HFFc6 (cell line): Measurements from ENCODE around the gene GPHN. TPM values are rescaled to one million over a fixed set of nuclear protein-coding genes. Genes with fewer than 3 reads are reported as not detected.
"Not testable (repeated sequence)": the region's sequence is repeated elsewhere in the genome, so short reads cannot be mapped to it uniquely, and the experiment has no call there.

ENCODE experiments used
- DNase-seq: peaks from one replicate; pipeline ENCODE4 v3.0.0-alpha.2; 2018
- H3K27ac Mint-ChIP-seq: 2 replicates; pipeline ENCODE4 v1.8.0; 2020; ENCODE audit warnings: mild to moderate bottlenecking, mixed read lengths
- H3K27me3 Mint-ChIP-seq: 2 replicates; pipeline ENCODE4 v1.8.0; 2021; ENCODE audit warnings: mild to moderate bottlenecking, moderate library complexity, mixed read lengths; ENCODE audit not compliant: insufficient read depth
- H3K36me3 Mint-ChIP-seq: 2 replicates; pipeline ENCODE4 v1.8.0; 2021; ENCODE audit warnings: low read depth, mixed read lengths
- H3K4me1 Mint-ChIP-seq: 2 replicates; pipeline ENCODE4 v1.8.0; 2020; ENCODE audit warnings: low read depth, mixed read lengths
- H3K4me3 Mint-ChIP-seq: 2 replicates; pipeline ENCODE4 v1.8.0; 2020; ENCODE audit warnings: mild to moderate bottlenecking, moderate library complexity, mixed read lengths
- H3K9me3 Mint-ChIP-seq: 2 replicates; pipeline ENCODE4 v1.8.0; 2020; ENCODE audit warnings: mild to moderate bottlenecking, mixed read lengths
- CTCF ChIP-seq: fragments of 200-600 bp; sonication (generic); IDR thresholded peaks from 2 replicates; pipeline ENCODE4 v1.5.0; 2021; ENCODE audit warnings: antibody characterized with exemption, mild to moderate bottlenecking
- total RNA-seq, 6 experiments: library from RNA; stranded (reverse); fragmentation: NEBNext Ultra II Directional; extraction: Animal tissue kit (Norgen Biotek cat#: 25700); gene quantifications; 2 replicates in 1 of 6; 3 replicates in 5 of 6; pipeline ENCODE4 v1.2.3, GENCODE V29; 2021

Gene GPHN
- total RNA-seq, 6 experiments from 2014 or later, result 11.2 to 16.4 (median 15.0) TPM

DNA sequence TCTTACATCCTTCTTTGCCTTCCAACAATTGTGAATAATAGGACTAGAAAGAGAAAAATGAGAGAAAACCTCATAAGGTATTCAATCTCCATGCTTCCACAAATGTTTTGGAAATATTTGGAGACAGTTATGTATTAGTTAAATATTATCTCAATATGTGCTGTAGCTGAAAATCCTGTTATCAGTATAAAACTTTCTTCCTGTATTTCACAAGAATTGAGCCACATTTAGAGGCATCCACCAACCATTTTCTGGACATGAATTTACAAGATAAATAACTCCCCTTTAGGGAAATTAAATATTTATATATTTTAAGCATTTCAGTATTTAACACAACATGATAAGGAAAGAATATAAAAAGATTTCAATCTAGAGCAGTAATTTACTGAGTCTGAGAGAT, 200.3 kb downstream of the GPHN start:
- no peak for DNase-seq
- H3K27ac Mint-ChIP-seq, result no peak overlapping the region
- H3K27me3 Mint-ChIP-seq, result no peaks in the 10 kb centered on the region; the same call in 1 of the 2 replicates
- no peaks in the 10 kb centered on the region for H3K4me1 Mint-ChIP-seq
- no peak overlapping the region for H3K4me3 Mint-ChIP-seq
- H3K9me3 Mint-ChIP-seq, result peaks cover 18% of the 10 kb centered on the region; the same call in 1 of the 2 replicates
- no peaks in the 10 kb centered on the region; the same call in 1 of the 2 replicates for H3K36me3 Mint-ChIP-seq
- no peak for TF ChIP-seq CTCF

DNA sequence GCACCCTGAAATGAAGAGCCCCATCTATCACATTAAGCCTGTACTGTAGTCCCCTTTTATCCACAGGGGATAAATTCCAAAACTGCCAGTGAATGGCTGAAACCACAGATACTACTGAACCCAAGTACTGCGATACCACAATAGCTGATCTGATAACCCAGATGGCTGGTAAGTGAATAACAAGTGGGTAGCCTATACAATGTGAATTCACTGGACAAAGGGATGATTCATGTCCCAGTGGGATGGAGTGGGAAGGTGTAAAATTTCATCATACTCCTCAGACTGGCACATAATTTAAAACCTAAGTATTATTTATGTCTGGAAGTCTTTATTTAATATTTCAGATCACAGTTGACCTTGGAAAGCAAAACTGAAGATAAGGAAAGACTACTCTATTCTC, 201.3 kb downstream of the GPHN start:
- H3K4me1 Mint-ChIP-seq, result no peaks in the 10 kb centered on the region
- H3K9me3 Mint-ChIP-seq, result peaks cover 15% of the 10 kb centered on the region; the same call in 1 of the 2 replicates
- H3K36me3 Mint-ChIP-seq, result no peaks in the 10 kb centered on the region; the same call in 1 of the 2 replicates
- DNase-seq, result no peak
- no peak for TF ChIP-seq CTCF
- no peak overlapping the region for H3K27ac Mint-ChIP-seq
- no peak overlapping the region for H3K4me3 Mint-ChIP-seq
- H3K27me3 Mint-ChIP-seq, result no peaks in the 10 kb centered on the region

DNA sequence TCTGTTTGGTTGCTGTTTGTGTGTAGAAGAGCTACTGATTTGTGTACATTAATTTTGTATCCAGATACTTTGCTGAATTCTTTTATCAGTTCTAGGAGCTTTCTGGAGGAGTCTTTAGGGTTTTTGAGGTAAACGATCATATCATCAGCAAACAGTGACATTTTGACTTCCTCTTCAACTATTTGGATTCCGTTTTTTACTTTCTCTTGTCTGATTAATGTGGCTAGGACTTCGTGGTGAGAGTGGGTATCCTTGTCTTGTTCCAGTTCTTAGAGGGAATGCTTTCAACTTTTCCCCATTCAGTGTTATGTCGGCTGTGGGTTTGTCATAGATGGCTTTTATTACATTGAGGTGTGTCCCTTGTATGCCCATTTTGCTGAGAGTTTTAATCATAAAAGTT, 206.3 kb downstream of the GPHN start:
- not testable (repeated sequence) for H3K4me1 Mint-ChIP-seq, H3K9me3 Mint-ChIP-seq, H3K36me3 Mint-ChIP-seq, H3K4me3 Mint-ChIP-seq, H3K27ac Mint-ChIP-seq, DNase-seq, H3K27me3 Mint-ChIP-seq

DNA sequence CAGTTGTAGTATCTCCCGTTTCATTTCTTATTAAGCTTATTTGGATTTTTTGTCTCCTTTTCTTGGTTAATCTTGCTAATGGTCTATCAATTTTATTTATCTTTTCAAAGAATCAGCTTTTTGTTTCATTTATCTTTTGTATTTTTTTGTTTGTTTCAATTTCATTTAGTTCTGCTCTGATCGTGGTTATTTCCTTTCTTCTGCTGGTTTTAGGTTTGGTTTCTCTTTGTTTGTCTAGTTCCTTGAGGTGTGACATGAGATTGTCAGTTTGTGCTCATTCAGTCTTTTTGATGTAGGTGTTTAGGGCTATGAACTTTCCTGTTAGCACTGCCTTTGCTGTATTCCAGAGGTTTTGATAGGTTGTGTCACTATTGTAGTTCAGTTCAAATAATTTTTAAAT, 207.4 kb downstream of the GPHN start:
- H3K27me3 Mint-ChIP-seq, H3K4me3 Mint-ChIP-seq, H3K36me3 Mint-ChIP-seq, H3K9me3 Mint-ChIP-seq, DNase-seq, H3K27ac Mint-ChIP-seq, H3K4me1 Mint-ChIP-seq: not testable (repeated sequence)

DNA sequence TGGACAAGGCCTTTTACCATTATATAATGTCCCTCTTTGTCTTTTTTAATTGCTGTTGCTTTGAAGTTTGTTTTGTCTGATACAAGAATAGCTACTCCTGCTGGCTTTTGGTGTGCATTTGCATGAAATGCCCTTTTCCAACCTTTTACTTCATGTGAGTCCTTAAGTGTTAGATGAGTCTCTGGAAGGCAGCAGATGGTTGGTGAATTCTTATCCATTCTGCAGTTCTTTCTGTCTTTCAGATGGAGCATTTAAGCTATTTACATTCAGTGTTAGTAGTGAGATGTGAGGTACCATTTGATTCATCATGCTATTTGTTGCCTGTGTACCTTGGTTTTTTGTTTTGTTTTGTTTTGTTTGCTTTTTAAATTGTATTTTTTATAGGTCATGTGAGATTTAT, 208.3 kb downstream of the GPHN start:
- no peak overlapping the region for H3K4me3 Mint-ChIP-seq
- no peaks in the 10 kb centered on the region for H3K4me1 Mint-ChIP-seq
- H3K27ac Mint-ChIP-seq, result no peak overlapping the region
- DNase-seq, result no peak
- H3K27me3 Mint-ChIP-seq, result no peaks in the 10 kb centered on the region
- no peaks in the 10 kb centered on the region for H3K9me3 Mint-ChIP-seq
- H3K36me3 Mint-ChIP-seq, result no peaks in the 10 kb centered on the region
- no peak for TF ChIP-seq CTCF

GRCh38 chr14:66717561-66718140, 209.7 kb downstream of the GPHN start:
- no peak for TF ChIP-seq CTCF
- Mint-ChIP-seq H3K36me3 (no peaks in the 10 kb centered on the region), H3K27ac (no peak overlapping the region), H3K27me3 (no peaks in the 10 kb centered on the region), H3K9me3 (no peaks in the 10 kb centered on the region), H3K4me3 (no peak overlapping the region), H3K4me1 (no peaks in the 10 kb centered on the region)
- no peak for DNase-seq

DNA sequence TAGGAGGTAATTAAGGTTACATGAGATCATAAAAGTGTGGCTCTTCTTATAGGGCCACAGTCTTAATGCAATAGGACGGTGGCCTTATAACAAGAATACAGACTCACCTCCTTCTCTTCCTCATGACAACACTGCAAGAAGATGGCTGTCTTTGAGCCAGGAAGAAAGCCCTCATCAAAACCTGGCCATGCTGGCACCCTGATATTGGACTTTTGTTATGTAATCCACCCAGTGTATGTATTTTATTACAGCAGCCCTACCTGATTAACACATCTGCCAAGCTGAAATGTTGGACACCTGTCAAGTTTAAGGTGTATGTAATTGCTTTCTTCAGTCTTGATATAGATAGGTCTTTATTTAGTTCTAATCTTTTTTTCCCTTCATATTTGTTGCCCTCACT, 217.0 kb downstream of the GPHN start:
- no peak for TF ChIP-seq CTCF
- no peak overlapping the region for H3K4me3 Mint-ChIP-seq
- peaks cover 16% of the 10 kb centered on the region for H3K9me3 Mint-ChIP-seq
- peaks cover 15% of the 10 kb centered on the region for H3K36me3 Mint-ChIP-seq
- H3K4me1 Mint-ChIP-seq, result no peaks in the 10 kb centered on the region
- peaks cover 2% of the 10 kb centered on the region; the same call in 1 of the 2 replicates for H3K27me3 Mint-ChIP-seq
- DNase-seq, result no peak
- no peak overlapping the region for H3K27ac Mint-ChIP-seq

GRCh38 chr14:66731298-66731697, 223.4 kb downstream of the GPHN start:
- H3K27me3 Mint-ChIP-seq, H3K4me3 Mint-ChIP-seq, H3K27ac Mint-ChIP-seq, DNase-seq, H3K4me1 Mint-ChIP-seq: not testable (repeated sequence)
- peaks cover 21% of the 10 kb centered on the region for H3K9me3 Mint-ChIP-seq
- H3K36me3 Mint-ChIP-seq, result peaks cover 22% of the 10 kb centered on the region
